H9 (cell line): Measurements from ENCODE around the gene PAK5. TPM values are rescaled to one million over a fixed set of nuclear protein-coding genes. Genes with fewer than 3 reads are reported as not detected.
A peak's percentile ranks its signal among the peaks of the same experiment; 100 is the strongest.

ENCODE experiments used
- DNase-seq: peaks from one replicate; pipeline ENCODE4 v3.0.0-alpha.2; 2017
- H2AFZ ChIP-seq: one replicate; pipeline ENCODE4 v1.6.1; 2013; ENCODE audit warnings: mild to moderate bottlenecking, low read length, control low read depth, moderate library complexity
- H2AK5ac ChIP-seq: 2 replicates; pipeline ENCODE4 v1.6.1; 2013; ENCODE audit warnings: low read length, control low read depth, mixed read lengths; ENCODE audit not compliant: insufficient read length
- H2BK120ac ChIP-seq: one replicate; pipeline ENCODE4 v1.6.1; 2013; ENCODE audit warnings: low read depth, mild to moderate bottlenecking, low read length, control low read depth, inconsistent platforms; ENCODE audit not compliant: poor library complexity, severe bottlenecking
- H2BK12ac ChIP-seq: 2 replicates; pipeline ENCODE4 v1.6.1; 2013; ENCODE audit warnings: low read length, control low read depth, mixed read lengths, low read depth; ENCODE audit not compliant: insufficient read length
- H2BK15ac ChIP-seq: 2 replicates; pipeline ENCODE4 v1.6.1; 2013; ENCODE audit warnings: low read depth, low read length, control low read depth
- H2BK20ac ChIP-seq: one replicate; pipeline ENCODE4 v1.6.1; 2013; ENCODE audit warnings: low read depth, mild to moderate bottlenecking, low read length, control low read depth, inconsistent platforms; ENCODE audit not compliant: poor library complexity, severe bottlenecking
- H2BK5ac ChIP-seq: 2 replicates; pipeline ENCODE4 v1.6.1; 2013; ENCODE audit warnings: low read length, control low read depth, mixed read lengths; ENCODE audit not compliant: insufficient read length
- H3K14ac ChIP-seq: 2 replicates; pipeline ENCODE4 v1.6.1; 2013; ENCODE audit warnings: low read length, control low read depth; ENCODE audit not compliant: insufficient read depth
- H3K18ac ChIP-seq: 2 replicates; pipeline ENCODE4 v1.6.1; 2013; ENCODE audit warnings: low read depth, mild to moderate bottlenecking, mixed read lengths, low read length, control low read depth; ENCODE audit not compliant: insufficient read length
- H3K23ac ChIP-seq: 2 replicates; pipeline ENCODE4 v1.6.1; 2013; ENCODE audit warnings: low read length, control low read depth, mixed read lengths, low read depth; ENCODE audit not compliant: insufficient read length
- H3K23me2 ChIP-seq: 2 replicates; pipeline ENCODE4 v1.6.1; 2013; ENCODE audit warnings: low read depth, mild to moderate bottlenecking, mixed read lengths, low read length, control low read depth; ENCODE audit not compliant: insufficient read length, poor library complexity, severe bottlenecking
- H3K27ac ChIP-seq: 2 replicates; pipeline ENCODE4 v1.5.1; 2013; ENCODE audit warnings: low read length, control low read depth, mixed read lengths, low read depth; ENCODE audit not compliant: insufficient read length
- H3K27me3 ChIP-seq: 2 replicates; pipeline ENCODE4 v1.6.1; 2013; ENCODE audit warnings: low read length, control low read depth, inconsistent platforms; ENCODE audit not compliant: insufficient read depth
- H3K4ac ChIP-seq: 2 replicates; pipeline ENCODE4 v1.6.1; 2013; ENCODE audit warnings: low read depth, mild to moderate bottlenecking, control low read depth, inconsistent platforms, low read length, moderate library complexity
- H3K4me1 ChIP-seq: 2 replicates; pipeline ENCODE4 v1.6.1; 2013; ENCODE audit warnings: low read length, control low read depth, inconsistent platforms; ENCODE audit not compliant: insufficient read depth
- H3K4me2 ChIP-seq: 2 replicates; pipeline ENCODE4 v1.6.1; 2013; ENCODE audit warnings: low read length, control low read depth, mixed read lengths; ENCODE audit not compliant: insufficient read length, insufficient read depth
- H3K56ac ChIP-seq: 2 replicates; pipeline ENCODE4 v1.6.1; 2013; ENCODE audit warnings: low read depth, mild to moderate bottlenecking, mixed read lengths, low read length, control low read depth; ENCODE audit not compliant: insufficient read length
- H3K79me1 ChIP-seq: 2 replicates; pipeline ENCODE4 v1.6.1; 2013; ENCODE audit warnings: low read depth, mild to moderate bottlenecking, moderate library complexity, low read length, control low read depth, inconsistent platforms; ENCODE audit not compliant: insufficient read depth, poor library complexity, severe bottlenecking
- H3K79me2 ChIP-seq: 2 replicates; pipeline ENCODE4 v1.6.1; 2013; ENCODE audit warnings: low read length, control low read depth, inconsistent platforms; ENCODE audit not compliant: insufficient read depth
- H3K9ac ChIP-seq: 2 replicates; pipeline ENCODE4 v1.6.1; 2013; ENCODE audit warnings: low read length, control low read depth, mixed read lengths; ENCODE audit not compliant: insufficient read length; ENCODE audit errors: extremely low read depth
- H3K9me3 ChIP-seq: one replicate; pipeline ENCODE4 v1.6.1; 2013; ENCODE audit warnings: low read depth, low read length, inconsistent platforms; ENCODE audit not compliant: control insufficient read depth
- H3T11ph ChIP-seq: one replicate; pipeline ENCODE4 v1.6.1; 2013; ENCODE audit warnings: mild to moderate bottlenecking, low read length, control low read depth, inconsistent platforms
- H4K20me1 ChIP-seq: one replicate; pipeline ENCODE4 v1.6.1; 2013; ENCODE audit not compliant: control insufficient read depth, insufficient read length, insufficient read depth
- H4K5ac ChIP-seq: 2 replicates; pipeline ENCODE4 v1.6.1; 2013; ENCODE audit warnings: low read depth, mild to moderate bottlenecking, mixed read lengths, low read length, control low read depth; ENCODE audit not compliant: insufficient read length
- H4K8ac ChIP-seq: replicated peaks from 2 replicates; pipeline ENCODE4 v1.6.1; 2013; ENCODE audit warnings: low read length, control low read depth, mixed read lengths, low read depth; ENCODE audit not compliant: insufficient read length
- H4K91ac ChIP-seq: 2 replicates; pipeline ENCODE4 v1.6.1; 2013; ENCODE audit warnings: low read depth, mild to moderate bottlenecking, moderate library complexity, mixed read lengths, low read length, control low read depth; ENCODE audit not compliant: insufficient read length
- H3K27ac Mint-ChIP-seq, 3 experiments: 2 replicates in 2 of 3; 3 replicates in 1 of 3; pipeline ENCODE4 v1.8.0; 2020 to 2021; ENCODE audit warnings: mixed read lengths in 3 of 3, mild to moderate bottlenecking in 1 of 3, moderate library complexity in 1 of 3
- H3K27me3 Mint-ChIP-seq: 2 replicates; pipeline ENCODE4 v1.8.0; 2021; ENCODE audit warnings: low read depth, mild to moderate bottlenecking, moderate library complexity, mixed read lengths
- H3K36me3 Mint-ChIP-seq, 3 experiments: 2 replicates in 2 of 3; 3 replicates in 1 of 3; pipeline ENCODE4 v1.8.0; 2020 to 2021; ENCODE audit warnings: low read depth in 3 of 3, mixed read lengths in 3 of 3; ENCODE audit not compliant: insufficient read depth in 1 of 3
- H3K4me1 Mint-ChIP-seq, 2 experiments: 2 replicates each; pipeline ENCODE4 v1.8.0; 2020; ENCODE audit warnings: mixed read lengths in 2 of 2
- H3K4me3 Mint-ChIP-seq, 2 experiments: 2 replicates in 1 of 2; 3 replicates in 1 of 2; pipeline ENCODE4 v1.8.0; 2020 to 2021; ENCODE audit warnings: mild to moderate bottlenecking in 2 of 2, mixed read lengths in 2 of 2, moderate library complexity in 1 of 2
- H3K9me3 Mint-ChIP-seq, 2 experiments: 2 replicates in 1 of 2; 3 replicates in 1 of 2; pipeline ENCODE4 v1.8.0; 2020; ENCODE audit warnings: mild to moderate bottlenecking in 2 of 2, mixed read lengths in 2 of 2, moderate library complexity in 1 of 2
- CTCF ChIP-seq: fragments of 200-600 bp; sonication (generic); conservative IDR thresholded peaks from 3 replicates; pipeline ENCODE4 v1.8.0; 2021; ENCODE audit warnings: antibody characterized with exemption, mild to moderate bottlenecking
- WGBS: extraction: QIAGEN DNeasy Blood & Tissue Kit; methylation state at CpG from one replicate; pipeline ENCODE4 v1.1.7; 2013; ENCODE audit warnings: missing lambda C conversion rate, low lambda C conversion rate, mixed read lengths; ENCODE audit not compliant: insufficient read length; ENCODE audit errors: extremely low coverage; 5-methylcytosine and 5-hydroxymethylcytosine counted together
- total RNA-seq: library from RNA; stranded (reverse); gene quantifications from 2 replicates; pipeline ENCODE4 v1.2.1, GENCODE V29; 2021

Gene PAK5
- total RNA-seq, 1 experiment from 2014 or later = 0.20 TPM

GRCh38 chr20:9609887-9610502, 228.9 kb downstream of the PAK5 start:
- no CpG with 5 or more reads among the region's 7 CpGs for WGBS
- H3K27me3 Mint-ChIP-seq = 0 out of 2 replicates have a peak, but pooled peaks cover 4% of the 10 kb centered on the region
- no peak overlapping the region for H3K4me3 Mint-ChIP-seq
- H3K4me2 ChIP-seq = no peak overlapping the region
- H3T11ph ChIP-seq = no peak overlapping the region
- H3K27ac Mint-ChIP-seq = no peak overlapping the region
- H3K79me2 ChIP-seq = no peaks in the 10 kb centered on the region
- no peak overlapping the region for H2BK15ac ChIP-seq
- H3K14ac ChIP-seq = no peak overlapping the region
- no peaks in the 10 kb centered on the region for H3K27me3 ChIP-seq
- H2AK5ac ChIP-seq = no peak overlapping the region
- no peak overlapping the region for H4K8ac ChIP-seq
- H2BK12ac ChIP-seq = no peak overlapping the region
- no peaks in the 10 kb centered on the region for H3K79me1 ChIP-seq
- no peaks in the 10 kb centered on the region for H3K9me3 ChIP-seq
- no peak overlapping the region for H3K27ac ChIP-seq
- H4K91ac ChIP-seq = no peak overlapping the region
- H2AFZ ChIP-seq = no peak overlapping the region
- no peak overlapping the region for H3K56ac ChIP-seq
- TF ChIP-seq CTCF = peak; percentile 80
- H3K18ac ChIP-seq = no peak overlapping the region
- peaks cover 10 to 12% of the 10 kb centered on the region in 2 experiments for H3K4me1 Mint-ChIP-seq
- H3K4ac ChIP-seq = no peak overlapping the region
- H3K4me1 ChIP-seq = no peaks in the 10 kb centered on the region
- no peak overlapping the region for H3K23ac ChIP-seq
- peak; percentile 73 for DNase-seq
- no peak overlapping the region for H3K9ac ChIP-seq
- H4K20me1 ChIP-seq = no peaks in the 10 kb centered on the region
- H4K5ac ChIP-seq = no peak overlapping the region
- peaks cover 0 to 6% of the 10 kb centered on the region in 2 experiments; a peak in 4 of 5 replicates for H3K9me3 Mint-ChIP-seq
- no peaks in the 10 kb centered on the region for H3K23me2 ChIP-seq
- H2BK20ac ChIP-seq = no peak overlapping the region
- no peak overlapping the region for H2BK120ac ChIP-seq
- H3K36me3 Mint-ChIP-seq = peaks cover 0 to 10% (median 5%) of the 10 kb centered on the region in 3 experiments; a peak in 2 of 7 replicates
- no peak overlapping the region for H2BK5ac ChIP-seq
